Measurements from ENCODE around the gene KCNK3.

KCNK3 gene

GRCh38 chr2:26731714-26732113, 39.2 kb downstream of the KCNK3 start:
- peaks cover 0 to 7% (median 0%) of the 10 kb centered on the region in 11 experiments; a peak in 2 of 22 replicates for H4K20me1 ChIP-seq
- no peaks in the 10 kb centered on the region for H3K9me3 ChIP-seq (replicated peaks in 1 of 11)
- H3K36me3 ChIP-seq, result no peaks in the 10 kb centered on the region
- H3K9ac ChIP-seq, result no peak overlapping the region
- H3K27ac ChIP-seq, result no peak overlapping the region
- H3K27me3 ChIP-seq, result peaks cover 0 to 8% (median 4%) of the 10 kb centered on the region in 11 experiments; a peak in 9 of 22 replicates
- H3K4me1 ChIP-seq, result peaks cover 0 to 25% (median 6%) of the 10 kb centered on the region in 10 experiments; a peak in 9 of 20 replicates
- no peak overlapping the region for H3K4me2 ChIP-seq
- TF ChIP-seq Cebpa-rat (IDR thresholded peaks at IDR 0.05), result no peak
- no peak overlapping the region for H3K4me3 ChIP-seq

GRCh38 chr2:26732446-26732845, 39.9 kb downstream of the KCNK3 start:
- 0 out of 22 replicates have a peak overlapping the region, but pooled peaks of 1 of the 11 experiments have one; percentile 1 for H3K9ac ChIP-seq
- H3K27ac ChIP-seq, result no peak overlapping the region
- H3K9me3 ChIP-seq (replicated peaks in 1 of 11), result no peaks in the 10 kb centered on the region
- peaks cover 0 to 7% (median 0%) of the 10 kb centered on the region in 11 experiments; a peak in 2 of 22 replicates for H4K20me1 ChIP-seq
- H3K4me3 ChIP-seq, result no peak overlapping the region
- peaks cover 0 to 25% (median 6%) of the 10 kb centered on the region in 10 experiments; a peak in 9 of 20 replicates for H3K4me1 ChIP-seq
- H3K27me3 ChIP-seq, result peaks cover 0 to 8% (median 4%) of the 10 kb centered on the region in 11 experiments; a peak in 9 of 22 replicates
- H3K36me3 ChIP-seq, result no peaks in the 10 kb centered on the region
- no peak for TF ChIP-seq Cebpa-rat (IDR thresholded peaks at IDR 0.05)
- H3K4me2 ChIP-seq, result peak overlapping the region in 5 of 11 experiments; percentile 2 to 41 (median 22); a peak in 6 of 22 replicates

- H3K4me1 ChIP-seq, result peaks cover 0 to 19% (median 5%) of the 10 kb centered on the region in 10 experiments; a peak in 10 of 20 replicates
- H4K20me1 ChIP-seq, result peaks cover 0 to 7% (median 0%) of the 10 kb centered on the region in 11 experiments; a peak in 2 of 22 replicates
- H3K4me3 ChIP-seq, result no peak overlapping the region
- H3K4me2 ChIP-seq, result no peak overlapping the region; a peak in 1 of 22 replicates
- no peak for TF ChIP-seq Cebpa-rat (IDR thresholded peaks at IDR 0.05)
- no peak overlapping the region for H3K27ac ChIP-seq
- no peak overlapping the region for H3K9ac ChIP-seq
- H3K36me3 ChIP-seq, result no peaks in the 10 kb centered on the region
- no peaks in the 10 kb centered on the region for H3K9me3 ChIP-seq (replicated peaks in 1 of 11)
- peaks cover 0 to 4% (median 1%) of the 10 kb centered on the region in 11 experiments; a peak in 8 of 22 replicates for H3K27me3 ChIP-seq
Observed at GRCh38 chr2:26733413-26733812, 40.9 kb downstream of the KCNK3 start.

- H3K36me3 ChIP-seq, result no peaks in the 10 kb centered on the region
- no peaks in the 10 kb centered on the region for H3K27me3 ChIP-seq
- H3K4me3 ChIP-seq, result no peak overlapping the region
- no peak for TF ChIP-seq Cebpa-rat (IDR thresholded peaks at IDR 0.05)
- H3K27ac ChIP-seq, result no peak overlapping the region
- peaks cover 0 to 3% (median 0%) of the 10 kb centered on the region in 11 experiments; a peak in 2 of 22 replicates for H4K20me1 ChIP-seq
- H3K4me2 ChIP-seq, result no peak overlapping the region
- peaks cover 0 to 18% (median 6%) of the 10 kb centered on the region in 10 experiments; a peak in 13 of 20 replicates for H3K4me1 ChIP-seq
- no peaks in the 10 kb centered on the region for H3K9me3 ChIP-seq (replicated peaks in 1 of 11)
- H3K9ac ChIP-seq, result no peak overlapping the region
Observed at GRCh38 chr2:26735097-26735496, 42.6 kb downstream of the KCNK3 start.

- H3K4me3 ChIP-seq, result no peak overlapping the region
- TF ChIP-seq Cebpa-rat (IDR thresholded peaks at IDR 0.05), result no peak
- H3K4me1 ChIP-seq, result peaks cover 7 to 20% (median 15%) of the 10 kb centered on the region in 10 experiments; a peak in 17 of 20 replicates
- no peaks in the 10 kb centered on the region for H3K9me3 ChIP-seq (replicated peaks in 1 of 11)
- H3K27me3 ChIP-seq, result no peaks in the 10 kb centered on the region
- H4K20me1 ChIP-seq, result peaks cover 0 to 3% (median 0%) of the 10 kb centered on the region in 11 experiments; a peak in 3 of 22 replicates
- no peak overlapping the region for H3K27ac ChIP-seq
- H3K36me3 ChIP-seq, result no peaks in the 10 kb centered on the region
- no peak overlapping the region for H3K9ac ChIP-seq
- no peak overlapping the region for H3K4me2 ChIP-seq
Observed at GRCh38 chr2:26735883-26736588, 43.5 kb downstream of the KCNK3 start.

- Histone ChIP-seq H3K9me3 (replicated peaks in 1 of 11) (no peaks in the 10 kb centered on the region), H4K20me1 (peaks cover 0 to 7% (median 0%) of the 10 kb centered on the region in 11 experiments; a peak in 2 of 22 replicates), H3K27ac (no peak overlapping the region), H3K4me2 (no peak overlapping the region), H3K4me3 (no peak overlapping the region), H3K36me3 (no peaks in the 10 kb centered on the region), H3K9ac (no peak overlapping the region), H3K27me3 (no peaks in the 10 kb centered on the region; a peak in 1 of 22 replicates), H3K4me1 (peaks cover 7 to 31% (median 24%) of the 10 kb centered on the region in 10 experiments; a peak in 17 of 20 replicates)
- TF ChIP-seq Cebpa-rat (IDR thresholded peaks at IDR 0.05), result no peak
Observed at GRCh38 chr2:26737221-26737620, 44.7 kb downstream of the KCNK3 start.

GRCh38 chr2:26738481-26738880, 46.0 kb downstream of the KCNK3 start:
- TF ChIP-seq Cebpa-rat (IDR thresholded peaks at IDR 0.05), result no peak
- Histone ChIP-seq H3K4me3 (no peak overlapping the region), H4K20me1 (peaks cover 0 to 7% (median 0%) of the 10 kb centered on the region in 11 experiments; a peak in 2 of 22 replicates)

GRCh38 chr2:26739514-26739913, 47.0 kb downstream of the KCNK3 start:
- no peak overlapping the region for H3K27ac ChIP-seq
- H3K36me3 ChIP-seq, result no peaks in the 10 kb centered on the region
- peaks cover 7 to 34% (median 28%) of the 10 kb centered on the region in 10 experiments; a peak in 17 of 20 replicates for H3K4me1 ChIP-seq
- no peaks in the 10 kb centered on the region for H3K9me3 ChIP-seq (replicated peaks in 1 of 11)
- H3K4me3 ChIP-seq, result no peak overlapping the region
- H3K27me3 ChIP-seq, result no peaks in the 10 kb centered on the region; a peak in 1 of 22 replicates
- H3K9ac ChIP-seq, result no peak overlapping the region
- TF ChIP-seq Cebpa-rat (IDR thresholded peaks at IDR 0.05), result no peak
- H4K20me1 ChIP-seq, result peaks cover 0 to 7% (median 0%) of the 10 kb centered on the region in 11 experiments; a peak in 2 of 22 replicates
- H3K4me2 ChIP-seq, result no peak overlapping the region

More at GRCh38 chr2:26738481-26738880, 46.0 kb downstream of the KCNK3 start:
- no peaks in the 10 kb centered on the region for H3K9me3 ChIP-seq (replicated peaks in 1 of 11)
- peaks cover 7 to 34% (median 28%) of the 10 kb centered on the region in 10 experiments; a peak in 17 of 20 replicates for H3K4me1 ChIP-seq
- no peaks in the 10 kb centered on the region; a peak in 1 of 22 replicates for H3K27me3 ChIP-seq
- H3K27ac ChIP-seq, result no peak overlapping the region
- no peaks in the 10 kb centered on the region for H3K36me3 ChIP-seq
- no peak overlapping the region for H3K9ac ChIP-seq
- no peak overlapping the region for H3K4me2 ChIP-seq

GRCh38 chr2:26740346-26740745, 47.8 kb downstream of the KCNK3 start:
- no peak overlapping the region for H3K27ac ChIP-seq
- no peaks in the 10 kb centered on the region; a peak in 1 of 22 replicates for H3K27me3 ChIP-seq
- peak overlapping the region; percentile 16 to 79 (median 72); a peak in 20 of 22 replicates for H3K4me2 ChIP-seq
- H3K4me1 ChIP-seq, result peaks cover 7 to 34% (median 28%) of the 10 kb centered on the region in 10 experiments; a peak in 17 of 20 replicates
- no peak for TF ChIP-seq Cebpa-rat (IDR thresholded peaks at IDR 0.05)
- H3K4me3 ChIP-seq, result no peak overlapping the region
- no peaks in the 10 kb centered on the region for H3K36me3 ChIP-seq
- H4K20me1 ChIP-seq, result peaks cover 0 to 7% (median 0%) of the 10 kb centered on the region in 11 experiments; a peak in 2 of 22 replicates
- no peaks in the 10 kb centered on the region for H3K9me3 ChIP-seq (replicated peaks in 1 of 11)
- H3K9ac ChIP-seq, result peak overlapping the region in 1 of 11 experiments; percentile 37; a peak in 1 of 22 replicates
